ENCODE data around the gene CCDC197. TPM values are rescaled to one million over a fixed set of nuclear protein-coding genes. Genes with fewer than 3 reads are reported as not detected.

The CCDC197 gene
- total RNA-seq, 2 donors from 2014 or later: not detected

GRCh38 chr14:93975791-93976476 is 21.2 kb upstream of the CCDC197 start:
- no peaks in the 10 kb centered on the region for H3K4me1 Mint-ChIP-seq
- no peaks in the 10 kb centered on the region for H3K9me3 ChIP-seq (ENCODE audit: control insufficient read depth, low read length)
- H3K4me1 ChIP-seq (ENCODE audit: control insufficient read depth, insufficient read depth, low read length): no peaks in the 10 kb centered on the region
- TF ChIP-seq, protein P1, sequence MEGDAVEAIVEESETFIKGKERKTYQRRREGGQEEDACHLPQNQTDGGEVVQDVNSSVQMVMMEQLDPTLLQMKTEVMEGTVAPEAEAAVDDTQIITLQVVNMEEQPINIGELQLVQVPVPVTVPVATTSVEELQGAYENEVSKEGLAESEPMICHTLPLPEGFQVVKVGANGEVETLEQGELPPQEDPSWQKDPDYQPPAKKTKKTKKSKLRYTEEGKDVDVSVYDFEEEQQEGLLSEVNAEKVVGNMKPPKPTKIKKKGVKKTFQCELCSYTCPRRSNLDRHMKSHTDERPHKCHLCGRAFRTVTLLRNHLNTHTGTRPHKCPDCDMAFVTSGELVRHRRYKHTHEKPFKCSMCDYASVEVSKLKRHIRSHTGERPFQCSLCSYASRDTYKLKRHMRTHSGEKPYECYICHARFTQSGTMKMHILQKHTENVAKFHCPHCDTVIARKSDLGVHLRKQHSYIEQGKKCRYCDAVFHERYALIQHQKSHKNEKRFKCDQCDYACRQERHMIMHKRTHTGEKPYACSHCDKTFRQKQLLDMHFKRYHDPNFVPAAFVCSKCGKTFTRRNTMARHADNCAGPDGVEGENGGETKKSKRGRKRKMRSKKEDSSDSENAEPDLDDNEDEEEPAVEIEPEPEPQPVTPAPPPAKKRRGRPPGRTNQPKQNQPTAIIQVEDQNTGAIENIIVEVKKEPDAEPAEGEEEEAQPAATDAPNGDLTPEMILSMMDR (conservative IDR thresholded peaks at IDR 0.05): no peak
- H3K27me3 ChIP-seq (ENCODE audit: control insufficient read depth, insufficient read depth, low read length, poor library complexity, severe bottlenecking): no peaks in the 10 kb centered on the region
- no peak overlapping the region for H3K4me3 ChIP-seq (ENCODE audit: low read length)
- no peak for DNase-seq
- H3K36me3 Mint-ChIP-seq (ENCODE audit: low read depth): no peaks in the 10 kb centered on the region
- no peak overlapping the region for H3K27ac ChIP-seq (ENCODE audit: low read depth, low read length)
- 75 to 84% methylated on average over 8 to 9 of the region's 9 CpGs for WGBS, 2 experiments (ENCODE audit: insufficient coverage in 1 of 2, insufficient read length in 1 of 2)
- no peaks in the 10 kb centered on the region for H3K36me3 ChIP-seq (ENCODE audit: control insufficient read depth, insufficient read depth, low read length)
- H3K27ac Mint-ChIP-seq: peak overlapping the region; percentile 20
- H3K27me3 Mint-ChIP-seq (ENCODE audit: insufficient read depth): peaks cover 5% of the 10 kb centered on the region
- H3K4me3 Mint-ChIP-seq: no peak overlapping the region
- no peak overlapping the region for H3K9ac ChIP-seq (ENCODE audit: extremely low read depth, low read length, poor library complexity, severe bottlenecking)
- H3K9me3 Mint-ChIP-seq: no peaks in the 10 kb centered on the region

DNA sequence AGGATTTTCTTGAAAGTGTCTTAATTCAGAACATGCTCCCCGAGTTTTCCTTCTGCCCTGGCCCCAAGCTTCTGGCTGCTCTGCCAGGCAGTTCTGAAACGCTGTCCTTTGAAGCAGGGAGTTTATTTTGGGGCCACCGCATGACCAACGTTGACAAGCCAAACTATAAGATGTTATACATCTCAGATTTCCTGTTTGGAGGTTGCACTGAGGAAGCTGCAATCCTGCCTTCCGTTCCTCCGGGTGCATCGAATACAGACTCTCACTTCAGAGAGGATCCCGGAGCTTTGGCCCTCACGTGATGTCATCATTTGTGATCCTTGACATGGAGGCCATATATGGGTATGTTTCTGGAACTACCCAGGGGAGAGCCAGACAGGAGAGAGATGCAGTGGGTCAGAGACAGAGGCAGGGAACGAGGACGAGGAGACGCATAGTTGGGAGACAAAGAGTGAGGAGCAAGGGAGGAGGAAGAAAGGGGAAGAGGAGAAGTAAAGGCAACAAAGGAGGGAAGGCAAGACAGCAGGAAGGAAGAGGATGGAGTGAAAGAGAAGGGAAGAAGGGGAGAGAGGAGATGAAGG is 20.5 kb upstream of the CCDC197 start, which contains the start of gene ASB2:
TSS of gene ASB2 (minus strand) at position 94 of the 581 bp plus-strand sequence. CDS start 12,031 bp downstream, outside the sequence.
- H3K36me3 Mint-ChIP-seq (ENCODE audit: low read depth): no peaks in the 10 kb centered on the region
- H3K4me3 Mint-ChIP-seq: no peak within 1 kb of the TSS
- DNase-seq: no peak
- H3K9me3 Mint-ChIP-seq: no peaks in the 10 kb centered on the region
- Histone ChIP-seq H3K4me3 (ENCODE audit: low read length) (no peak within 1 kb of the TSS), H3K27me3 (ENCODE audit: control insufficient read depth, insufficient read depth, low read length, poor library complexity, severe bottlenecking) (no peaks in the 10 kb centered on the region), H3K9ac (ENCODE audit: extremely low read depth, low read length, poor library complexity, severe bottlenecking) (no peak within 1 kb of the TSS), H3K9me3 (ENCODE audit: control insufficient read depth, low read length) (no peaks in the 10 kb centered on the region), H3K4me1 (ENCODE audit: control insufficient read depth, insufficient read depth, low read length) (no peaks in the 10 kb centered on the region), H3K36me3 (ENCODE audit: control insufficient read depth, insufficient read depth, low read length) (no peaks in the 10 kb centered on the region), H3K27ac (ENCODE audit: low read depth, low read length) (no peak within 1 kb of the TSS)
- TF ChIP-seq, protein P1 (conservative IDR thresholded peaks at IDR 0.05): no peak
- no peaks in the 10 kb centered on the region for H3K4me1 Mint-ChIP-seq
- 83 to 85% methylated on average over 12 of the region's 12 CpGs for WGBS, 2 experiments (ENCODE audit: insufficient coverage in 1 of 2, insufficient read length in 1 of 2)
- peaks cover 3% of the 10 kb centered on the region for H3K27me3 Mint-ChIP-seq (ENCODE audit: insufficient read depth)
- peak within 1 kb of the TSS; percentile 20 for H3K27ac Mint-ChIP-seq

- Mint-ChIP-seq H3K4me3 (no peak overlapping the region), H3K27me3 (ENCODE audit: insufficient read depth) (peaks cover 3% of the 10 kb centered on the region), H3K9me3 (no peaks in the 10 kb centered on the region), H3K4me1 (peaks cover 4% of the 10 kb centered on the region), H3K27ac (no peak overlapping the region), H3K36me3 (ENCODE audit: low read depth) (no peaks in the 10 kb centered on the region)
- Histone ChIP-seq H3K27ac (ENCODE audit: low read depth, low read length) (no peak overlapping the region), H3K36me3 (ENCODE audit: control insufficient read depth, insufficient read depth, low read length) (no peaks in the 10 kb centered on the region), H3K4me3 (ENCODE audit: low read length) (no peak overlapping the region), H3K9me3 (ENCODE audit: control insufficient read depth, low read length) (no peaks in the 10 kb centered on the region), H3K27me3 (ENCODE audit: control insufficient read depth, insufficient read depth, low read length, poor library complexity, severe bottlenecking) (no peaks in the 10 kb centered on the region), H3K9ac (ENCODE audit: extremely low read depth, low read length, poor library complexity, severe bottlenecking) (no peak overlapping the region), H3K4me1 (ENCODE audit: control insufficient read depth, insufficient read depth, low read length) (no peaks in the 10 kb centered on the region)
- no peak for DNase-seq
- TF ChIP-seq, protein P1 (conservative IDR thresholded peaks at IDR 0.05): no peak
- 94 to 100% methylated on average over 2 to 5 of the region's 5 CpGs for WGBS, 2 experiments (ENCODE audit: insufficient coverage in 1 of 2, insufficient read length in 1 of 2)
Observed at GRCh38 chr14:93977171-93977570, 19.9 kb upstream of the CCDC197 start.
